Occipital lobe (tissue), 2 donors: ENCODE results near the gene SPPL3. TPM values are rescaled to one million over a fixed set of nuclear protein-coding genes. Genes with fewer than 3 reads are reported as not detected.
"Not testable (repeated sequence)": the region's sequence is repeated elsewhere in the genome, so short reads cannot be mapped to it uniquely, and the experiment has no call there.

Experiments used
- DNase-seq: peaks from one replicate; lab custom pipeline; 2025; lab: John Stamatoyannopoulos, UW
- total RNA-seq: library from RNA; depleted of rRNA; stranded (reverse); fragments of >200 nt; gene quantifications from one replicate; pipeline ENCODE4 v1.2.3, GENCODE V29; 2014

Gene SPPL3, protein sequence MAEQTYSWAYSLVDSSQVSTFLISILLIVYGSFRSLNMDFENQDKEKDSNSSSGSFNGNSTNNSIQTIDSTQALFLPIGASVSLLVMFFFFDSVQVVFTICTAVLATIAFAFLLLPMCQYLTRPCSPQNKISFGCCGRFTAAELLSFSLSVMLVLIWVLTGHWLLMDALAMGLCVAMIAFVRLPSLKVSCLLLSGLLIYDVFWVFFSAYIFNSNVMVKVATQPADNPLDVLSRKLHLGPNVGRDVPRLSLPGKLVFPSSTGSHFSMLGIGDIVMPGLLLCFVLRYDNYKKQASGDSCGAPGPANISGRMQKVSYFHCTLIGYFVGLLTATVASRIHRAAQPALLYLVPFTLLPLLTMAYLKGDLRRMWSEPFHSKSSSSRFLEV
- total RNA-seq = 64.7 TPM

GRCh38 chr12:120904197-120904773, at the start of gene SPPL3:
Gene SPPL3, minus strand, starts transcription at chr12:120904358. Its CDS starts 491 bp downstream, at chr12:120903867.
- peak; percentile 86 for DNase-seq

GRCh38 chr12:120950807-120951206, 46.6 kb upstream of the SPPL3 start:
- DNase-seq = no peak

GRCh38 chr12:120950260-120950799, 46.2 kb upstream of the SPPL3 start:
- not testable (repeated sequence) for DNase-seq

DNA sequence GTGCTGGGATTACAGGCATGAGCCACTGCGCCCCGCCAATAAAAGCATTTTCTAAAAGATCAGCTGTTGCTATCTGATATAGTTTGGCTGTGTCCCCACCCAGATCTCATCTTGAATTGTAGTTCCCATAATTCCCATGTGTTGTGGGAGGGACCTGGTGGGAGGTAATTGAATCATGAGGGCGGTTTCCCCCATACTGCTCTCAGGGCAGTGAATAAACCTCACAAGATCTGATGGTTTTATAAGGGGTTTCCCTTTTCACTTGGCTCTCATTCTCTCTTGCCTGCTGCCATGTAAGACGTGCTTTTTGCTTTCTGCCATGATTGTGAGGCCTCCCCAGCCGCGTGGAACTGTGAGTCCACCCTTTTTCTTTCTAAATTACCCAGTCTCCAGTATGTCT, 41.4 kb upstream of the SPPL3 start:
- not testable (repeated sequence) for DNase-seq

DNA sequence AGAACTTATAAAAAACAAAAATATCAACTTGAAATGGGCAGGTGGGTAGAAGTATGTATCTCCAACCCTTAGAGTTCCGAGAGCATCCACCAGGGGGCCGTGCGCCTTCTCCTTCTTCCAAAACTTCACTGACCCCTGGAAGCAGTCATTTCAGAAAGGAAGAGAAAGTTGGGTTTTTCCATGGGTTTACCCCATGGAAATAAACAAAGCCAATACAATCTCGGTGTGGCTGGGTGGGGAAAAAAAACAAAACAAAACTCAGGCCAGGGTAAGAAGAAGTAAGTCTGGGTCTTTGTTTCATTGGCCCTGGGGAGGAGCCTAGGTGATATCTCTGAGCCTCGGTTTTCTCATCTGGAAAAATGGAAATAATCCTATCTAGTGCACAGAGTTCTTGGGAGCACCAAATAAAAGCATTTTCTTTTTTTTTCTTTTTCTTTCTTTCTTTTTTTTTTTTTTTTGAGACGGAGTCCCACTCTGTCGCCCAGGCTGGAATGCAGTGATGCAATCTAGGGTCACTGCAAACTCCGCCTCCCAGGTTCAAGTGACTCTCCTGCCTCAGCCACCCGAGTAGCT, 40.6 kb upstream of the SPPL3 start:
- no peak for DNase-seq

- no peak for DNase-seq
These were observed 39.3 kb upstream of the SPPL3 start for GRCh38 chr12:120943482-120943881.

GRCh38 chr12:120941846-120942405, 37.8 kb upstream of the SPPL3 start:
- no peak for DNase-seq

DNA sequence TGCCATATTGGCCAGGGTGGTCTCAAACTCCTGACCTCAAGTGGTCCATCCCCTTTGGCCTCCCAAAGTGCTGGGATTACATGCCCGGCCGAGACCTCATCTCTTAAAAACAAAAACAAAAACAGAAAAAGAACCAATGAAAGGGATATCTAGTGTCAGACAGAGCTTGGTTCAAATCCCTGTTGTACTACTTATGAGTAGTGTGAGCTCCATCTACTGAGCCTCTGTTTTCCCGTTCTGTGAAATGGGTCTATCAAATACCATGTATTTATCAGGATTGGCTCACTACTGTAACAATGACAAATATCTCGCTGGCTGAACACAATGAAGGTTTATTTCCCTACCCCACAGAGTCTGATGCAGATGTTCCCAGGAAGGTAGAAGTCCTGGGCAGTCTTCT, 37.3 kb upstream of the SPPL3 start:
- no peak for DNase-seq

GRCh38 chr12:120940799-120941198, 36.6 kb upstream of the SPPL3 start:
- DNase-seq = no peak

GRCh38 chr12:120940006-120940405, 35.8 kb upstream of the SPPL3 start:
- no peak for DNase-seq

- DNase-seq = no peak
These were observed 35.4 kb upstream of the SPPL3 start for GRCh38 chr12:120939523-120939922.

DNA sequence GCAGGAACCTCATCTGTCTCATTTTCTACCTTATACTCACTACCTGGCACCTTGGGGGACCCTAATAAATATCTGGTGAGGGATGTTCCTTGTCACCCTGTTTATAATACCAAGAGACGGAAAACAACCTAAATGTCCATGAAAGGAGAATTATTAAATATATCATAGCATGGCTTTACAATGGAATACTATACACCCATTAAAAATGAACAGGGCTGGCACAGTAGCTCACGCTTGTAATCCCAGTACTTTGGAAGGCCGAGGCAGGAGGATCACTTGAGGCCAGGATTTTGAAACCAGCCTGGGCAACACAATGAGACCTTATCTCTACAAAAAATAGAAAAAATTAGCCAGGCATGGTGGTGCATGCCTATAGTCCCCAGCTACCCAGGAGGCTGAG, 34.3 kb upstream of the SPPL3 start:
- DNase-seq = no peak

DNA sequence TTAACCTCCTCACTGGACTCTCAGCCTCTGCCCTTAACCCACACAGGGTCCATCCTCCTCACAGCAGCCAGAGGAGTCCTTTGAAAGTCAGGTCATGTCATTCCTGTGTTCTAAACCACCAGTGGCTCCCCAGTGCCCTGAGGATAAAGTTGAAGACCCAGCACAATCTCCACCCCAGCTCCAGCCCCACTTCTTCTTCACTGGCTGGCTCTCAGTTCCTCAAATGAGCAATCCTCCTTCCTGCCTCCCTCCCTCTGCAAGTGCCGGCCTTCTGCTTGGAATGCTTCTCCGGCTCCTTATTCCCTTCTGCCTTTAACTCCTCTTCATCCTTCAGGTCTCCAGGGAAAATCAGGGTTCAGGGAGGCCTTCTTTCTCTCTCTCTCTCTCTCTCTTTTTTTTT, 32.0 kb upstream of the SPPL3 start:
- DNase-seq = no peak

DNA sequence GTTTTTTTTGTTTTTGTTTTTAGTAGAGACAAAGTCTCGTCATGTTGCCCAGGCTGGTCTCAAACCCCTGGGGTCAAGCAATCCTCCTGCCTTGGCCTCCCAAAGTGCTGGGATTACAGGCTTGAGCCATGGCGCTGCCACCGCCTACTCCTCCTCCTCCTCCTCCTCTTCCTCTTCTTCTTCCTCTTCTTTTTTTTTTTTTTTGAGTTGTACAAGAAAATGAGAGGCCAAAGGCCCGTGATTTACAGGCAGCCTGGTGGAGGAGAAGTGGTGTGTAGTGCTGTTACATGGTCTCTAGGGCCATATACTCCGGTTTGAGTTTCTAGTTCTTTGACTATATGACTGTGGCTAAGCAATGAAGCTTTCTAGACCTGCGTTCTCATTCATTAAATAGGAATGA, 29.6 kb upstream of the SPPL3 start:
- no peak for DNase-seq

DNA sequence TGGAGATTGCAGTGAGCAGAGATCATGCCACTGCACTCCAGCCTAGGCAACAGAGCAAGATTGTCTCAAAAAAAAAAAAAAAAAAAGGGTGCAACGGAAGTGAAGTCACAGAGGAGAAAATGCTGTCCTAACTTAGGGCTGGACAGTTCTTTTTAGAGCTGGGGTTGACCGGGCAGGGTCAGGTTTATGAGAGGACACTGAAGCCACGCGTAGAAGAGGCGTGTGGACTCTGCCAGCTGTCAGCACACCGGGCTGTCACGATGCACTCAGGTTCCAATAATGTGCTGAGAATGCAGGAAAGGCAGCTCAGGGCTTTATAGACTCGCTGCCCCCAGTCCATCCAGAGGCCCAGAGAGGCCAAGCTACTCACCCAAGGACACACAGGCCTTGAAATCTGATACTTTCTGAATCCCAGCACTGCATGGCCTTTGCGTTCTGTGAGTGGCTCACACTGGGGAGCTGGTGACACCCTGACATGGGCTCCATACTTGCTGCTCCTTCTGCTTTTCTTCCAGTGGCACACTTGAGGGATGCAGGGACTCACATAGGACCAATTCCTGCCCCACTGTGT, 28.9 kb upstream of the SPPL3 start:
- DNase-seq = no peak

DNA sequence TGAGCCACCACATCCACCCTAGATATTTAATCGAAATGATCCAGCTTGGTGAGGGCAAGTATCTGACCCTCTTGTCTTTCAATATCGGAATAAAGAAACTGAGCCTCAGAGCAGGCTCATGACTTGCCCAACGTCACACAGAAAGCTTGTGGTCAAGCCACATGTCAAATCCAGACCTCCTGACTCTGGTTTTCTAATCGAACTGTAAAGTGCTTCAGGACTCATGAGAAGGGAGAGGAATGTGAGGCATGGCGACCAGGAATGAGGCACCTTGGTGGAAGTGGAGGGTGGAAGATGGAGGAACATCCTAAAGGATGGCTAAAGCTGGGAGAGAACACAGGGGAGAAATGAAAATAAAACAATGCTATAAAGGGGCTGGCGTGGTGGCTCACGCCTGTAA, 27.9 kb upstream of the SPPL3 start:
- no peak for DNase-seq

DNA sequence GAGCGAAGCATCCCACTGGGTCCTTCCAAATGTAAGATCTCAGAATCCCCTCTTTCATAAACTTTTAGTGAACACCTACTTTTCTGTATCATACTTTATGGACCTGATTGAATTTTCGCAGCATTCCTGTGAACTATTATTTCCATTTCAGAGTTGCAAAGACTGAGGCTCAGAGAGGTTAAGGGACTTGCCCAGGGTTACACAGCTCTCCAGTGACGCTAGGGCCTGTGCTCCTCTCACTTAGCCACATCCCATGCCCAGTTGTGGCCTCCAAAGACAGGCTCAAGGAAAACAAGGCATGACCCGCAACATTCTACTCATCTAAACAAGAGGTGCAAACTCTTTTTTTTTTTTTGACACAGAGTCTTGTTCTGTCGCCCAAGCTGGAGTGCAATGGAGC, 25.9 kb upstream of the SPPL3 start:
- no peak for DNase-seq

DNA sequence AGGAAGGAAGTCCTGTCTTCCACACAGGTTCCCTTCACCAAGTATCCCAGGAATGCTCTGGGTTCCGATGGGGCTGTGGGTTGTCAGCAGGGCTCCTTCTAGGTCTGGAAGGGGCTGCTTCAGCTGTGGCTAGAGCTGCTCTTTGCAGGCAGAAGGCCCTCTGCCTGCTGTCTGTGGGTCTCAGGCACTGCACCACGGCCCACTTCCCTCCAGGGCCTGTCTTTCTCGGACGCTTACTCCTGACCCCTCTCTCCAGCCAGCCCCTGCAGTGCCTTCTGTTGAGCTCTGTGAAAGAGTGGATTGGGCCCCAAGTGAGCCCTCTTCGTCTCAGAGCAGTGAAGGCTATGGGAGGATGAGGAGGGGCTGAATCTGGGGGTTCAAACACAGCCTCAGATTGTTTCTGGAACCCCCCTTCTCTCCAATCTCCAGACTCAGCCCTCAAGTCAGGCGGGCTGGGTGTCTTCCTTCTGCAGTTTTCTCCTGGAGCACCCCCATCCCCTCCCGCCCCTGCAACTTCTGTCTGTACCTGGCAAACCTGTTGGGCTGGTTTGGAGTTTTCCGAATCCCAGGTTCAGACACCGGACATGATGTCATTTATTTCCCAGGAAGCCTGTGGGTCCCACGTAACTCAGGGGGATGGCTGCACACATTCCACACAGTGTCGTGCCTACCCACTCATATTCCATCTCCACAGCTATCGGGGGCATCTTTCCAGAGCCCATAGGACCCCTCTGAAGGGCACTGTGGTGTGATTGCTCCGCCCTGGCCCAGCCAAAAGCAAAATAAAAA, 24.9 kb upstream of the SPPL3 start:
- no peak for DNase-seq

- no peak for DNase-seq
These were observed 21.8 kb upstream of the SPPL3 start for GRCh38 chr12:120925740-120926563.

DNA sequence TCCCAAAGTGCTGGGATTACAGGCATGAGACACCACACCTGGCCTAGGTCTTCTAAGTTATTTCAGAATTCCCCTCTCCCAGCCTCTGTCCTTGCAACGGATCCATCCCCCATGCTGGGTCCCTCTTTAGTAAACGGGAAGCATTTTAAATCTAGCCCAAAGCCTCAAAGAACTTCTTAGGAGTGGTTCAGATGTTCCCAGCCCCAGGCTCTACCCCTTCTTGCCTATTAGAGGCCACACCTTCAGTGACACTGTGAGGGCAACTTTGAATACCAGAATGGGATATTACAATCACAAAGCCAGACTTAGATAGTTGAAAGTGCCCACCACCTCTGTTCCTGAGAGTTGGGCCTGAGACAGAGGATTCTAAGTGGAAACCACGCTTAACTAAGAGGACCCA, 18.1 kb upstream of the SPPL3 start:
- no peak for DNase-seq
